ENCODE data around the gene SDK2. TPM values are rescaled to one million over a fixed set of nuclear protein-coding genes. Genes with fewer than 3 reads are reported as not detected.

The SDK2 gene
- total and polyA plus RNA-seq, 2 of the 8 experiments (the other 6 are each of a cell fraction or from before 2014, with no cell fraction given) = 3.9 to 4.1 TPM

GRCh38 chr17:73318836-73319235, 325.4 kb downstream of the SDK2 start:
- no peak overlapping the region for H2AFZ ChIP-seq (ENCODE audit: low read length)
- TF ChIP-seq ZNF274 (IDR thresholded peaks at IDR 0.05; ENCODE audit: borderline replicate concordance, extremely low read depth, low read length) = no peak
- no peak for TF ChIP-seq YY1 (IDR thresholded peaks at IDR 0.05; ENCODE audit: low read depth, low read length)
- no peak for TF ChIP-seq RXRA (IDR thresholded peaks at IDR 0.05; ENCODE audit: insufficient read depth, low read depth, low read length)

More at GRCh38 chr17:73318836-73319235, 325.4 kb downstream of the SDK2 start:
- Histone ChIP-seq H3K9me3 (ENCODE audit: insufficient read depth in 2 of 2, low read depth in 1 of 2, low read length in 1 of 2) (no peaks in the 10 kb centered on the region), H4K5ac (ENCODE audit: insufficient read length, low read depth, low read length) (no peak overlapping the region), H3K36me3 (ENCODE audit: control insufficient read depth in 2 of 4, insufficient read depth in 4 of 4, low read length in 3 of 4) (no peaks in the 10 kb centered on the region), H2BK5ac (ENCODE audit: low read depth, low read length) (no peak overlapping the region), H3K56ac (replicated peaks; ENCODE audit: insufficient read length, low read depth, low read length) (no peak overlapping the region), H3K4me1 (replicated peaks in 1 of 4; ENCODE audit: control insufficient read depth in 3 of 4, insufficient read depth in 4 of 4, low read length in 3 of 4) (peaks cover 0 to 9% (median 4%) of the 10 kb centered on the region in 4 experiments; a peak in 6 of 7 replicates), H3K23me2 (ENCODE audit: low read depth, low read length) (no peaks in the 10 kb centered on the region), H2BK15ac (ENCODE audit: low read length) (no peak overlapping the region), H4K91ac (replicated peaks; ENCODE audit: insufficient read length, low read length) (no peak overlapping the region), H3K9ac (replicated peaks in 1 of 4; ENCODE audit: extremely low read depth in 1 of 4, low read depth in 3 of 4, low read length in 3 of 4) (no peak overlapping the region), H3K79me2 (ENCODE audit: control insufficient read depth in 1 of 2, insufficient read depth in 2 of 2, low read length in 2 of 2) (no peaks in the 10 kb centered on the region), H3K18ac (ENCODE audit: extremely low read depth, low read length) (no peak overlapping the region), H3K79me1 (ENCODE audit: low read depth, low read length) (no peaks in the 10 kb centered on the region), H3K27ac (ENCODE audit: low read depth, low read length) (no peak overlapping the region), H4K20me1 (replicated peaks in 1 of 2; ENCODE audit: control insufficient read depth in 1 of 2, insufficient read depth in 2 of 2, low read length in 2 of 2) (no peaks in the 10 kb centered on the region), H3K27me3 (replicated peaks in 1 of 4; ENCODE audit: control insufficient read depth in 3 of 4, extremely low read depth in 1 of 4, insufficient read depth in 3 of 4, low read length in 3 of 4) (peaks cover 0 to 6% (median 2%) of the 10 kb centered on the region in 4 experiments; a peak in 3 of 7 replicates), H2AK5ac (ENCODE audit: low read depth, low read length) (no peak overlapping the region), H2BK120ac (replicated peaks; ENCODE audit: low read depth, low read length) (no peak overlapping the region), H4K8ac (ENCODE audit: extremely low read depth, insufficient read depth, low read length) (no peak overlapping the region), H3K23ac (ENCODE audit: insufficient read length) (no peak overlapping the region), H2BK12ac (ENCODE audit: low read depth, low read length) (no peak overlapping the region), H3K14ac (ENCODE audit: insufficient read length) (no peak overlapping the region), H3K4me2 (ENCODE audit: insufficient read depth in 1 of 2, low read depth in 2 of 2, low read length in 2 of 2) (no peak overlapping the region), H2BK20ac (ENCODE audit: low read length) (no peak overlapping the region), H3K4ac (replicated peaks; ENCODE audit: insufficient read length, low read depth, low read length) (no peak overlapping the region), H3K4me3 (ENCODE audit: extremely low read depth in 1 of 4, insufficient read depth in 2 of 4, low read depth in 3 of 4, low read length in 4 of 4) (no peak overlapping the region)
- ChIA-PET CTCF (ENCODE audit: partially characterized antibody) (interaction anchor here (1.0 to 4.2 kb wide), 7 partner anchors 9 to 50 kb away, joined by 3 to 26 read pairs (median 3); partner anchors contain the start of gene CDC42EP4), POLR2A (ENCODE audit: partially characterized antibody) (no interaction called here)
- DNase-seq (ENCODE audit: low read depth in 1 of 2, low spot score in 2 of 2) (no peak), FAIRE-seq (no peak)
- WGBS, 2 experiments (ENCODE audit: extremely low coverage in 1 of 2, insufficient coverage in 1 of 2, insufficient read length in 1 of 2, insufficient replicate concordance in 2 of 2, low coverage in 1 of 2, low lambda C conversion rate in 2 of 2, missing lambda C conversion rate in 1 of 2) = 80% methylated on average over 5 of the region's 5 CpGs; no CpG with 5 or more reads in 1 of the 2 experiments
